Astrocyte (in vitro differentiated cells and primary cell): ENCODE measurements around the gene SERPINE1. TPM values are rescaled to one million over a fixed set of nuclear protein-coding genes. Genes with fewer than 3 reads are reported as not detected.

Experiments used
- DNase-seq: peaks from one replicate; pipeline ENCODE4 v3.0.0-alpha.2; 2010; ENCODE audit warnings: low read depth
- FAIRE-seq: peaks from 2 replicates; lab custom pipeline; 2011; peaks lifted over from hg19 to GRCh38; lab: Jason Lieb, UNC
- H2AFZ ChIP-seq: 2 replicates; pipeline ENCODE4 v1.6.0; 2012; ENCODE audit warnings: low read depth, low read length, inconsistent platforms
- H3K27ac ChIP-seq: 2 replicates; pipeline ENCODE4 v1.5.1; 2011; ENCODE audit warnings: low read depth, low read length, inconsistent platforms
- H3K27me3 ChIP-seq: 2 replicates; pipeline ENCODE4 v1.6.0; 2011; ENCODE audit warnings: low read length, inconsistent platforms; ENCODE audit not compliant: insufficient read depth
- H3K36me3 ChIP-seq: 2 replicates; pipeline ENCODE4 v1.5.1; 2011; ENCODE audit warnings: low read length, inconsistent platforms; ENCODE audit not compliant: insufficient read depth
- H3K4me1 ChIP-seq: 2 replicates; pipeline ENCODE4 v1.5.1; 2011; ENCODE audit warnings: low read length, inconsistent platforms; ENCODE audit not compliant: insufficient read depth
- H3K4me2 ChIP-seq: 2 replicates; pipeline ENCODE4 v1.6.0; 2012; ENCODE audit warnings: low read length, inconsistent platforms
- H3K4me3 ChIP-seq: 2 replicates; pipeline ENCODE4 v1.5.1; 2011; ENCODE audit warnings: low read depth, mild to moderate bottlenecking, low read length, inconsistent platforms; ENCODE audit not compliant: insufficient read depth
- H3K79me2 ChIP-seq: 2 replicates; pipeline ENCODE4 v1.6.0; 2012; ENCODE audit warnings: mild to moderate bottlenecking, low read length, inconsistent platforms; ENCODE audit not compliant: insufficient read depth
- H3K9ac ChIP-seq: 2 replicates; pipeline ENCODE4 v1.6.0; 2012; ENCODE audit warnings: mild to moderate bottlenecking, low read length, inconsistent platforms
- H3K9me3 ChIP-seq: 2 replicates; pipeline ENCODE4 v1.5.1; 2012; ENCODE audit warnings: low read depth, mild to moderate bottlenecking, low read length, inconsistent platforms; ENCODE audit not compliant: insufficient read depth
- H4K20me1 ChIP-seq: 2 replicates; pipeline ENCODE4 v1.6.0; 2012; ENCODE audit warnings: low read length, inconsistent platforms; ENCODE audit not compliant: insufficient read depth
- H3K27ac Mint-ChIP-seq: one replicate; pipeline ENCODE4 v1.8.0; 2021; ENCODE audit warnings: mild to moderate bottlenecking, mixed read lengths; ENCODE audit not compliant: unreplicated experiment
- H3K27me3 Mint-ChIP-seq: one replicate; pipeline ENCODE4 v1.8.0; 2021; ENCODE audit warnings: low read depth, mixed read lengths; ENCODE audit not compliant: unreplicated experiment
- H3K36me3 Mint-ChIP-seq: one replicate; pipeline ENCODE4 v1.8.0; 2021; ENCODE audit warnings: low read depth, mixed read lengths; ENCODE audit not compliant: unreplicated experiment
- H3K4me1 Mint-ChIP-seq: one replicate; pipeline ENCODE4 v1.8.0; 2021; ENCODE audit warnings: low read depth, mixed read lengths; ENCODE audit not compliant: unreplicated experiment
- H3K4me3 Mint-ChIP-seq: one replicate; pipeline ENCODE4 v1.8.0; 2021; ENCODE audit warnings: mild to moderate bottlenecking, moderate library complexity, mixed read lengths; ENCODE audit not compliant: unreplicated experiment
- H3K9me3 Mint-ChIP-seq: one replicate; pipeline ENCODE4 v1.8.0; 2021; ENCODE audit warnings: mild to moderate bottlenecking, mixed read lengths; ENCODE audit not compliant: unreplicated experiment
- EZH2 ChIP-seq: IDR thresholded peaks from 2 replicates; pipeline ENCODE4 v1.6.1; 2012; ENCODE audit warnings: mild to moderate bottlenecking, low read length, inconsistent platforms; ENCODE audit not compliant: insufficient read depth
- total RNA-seq: library from RNA; stranded (reverse); gene quantifications from 2 replicates; pipeline ENCODE4 v1.2.1, GENCODE V29; 2021
- TF ChIP-seq, protein P1 (sequence below): IDR thresholded peaks from 2 replicates; pipeline ENCODE4 v1.5.1; 2011; ENCODE audit warnings: low read depth, mild to moderate bottlenecking, inconsistent platforms, low read length, moderate library complexity; ENCODE audit not compliant: insufficient read depth

The SERPINE1 gene
- total RNA-seq, 1 donor from 2014 or later: 1,496 TPM

DNA sequence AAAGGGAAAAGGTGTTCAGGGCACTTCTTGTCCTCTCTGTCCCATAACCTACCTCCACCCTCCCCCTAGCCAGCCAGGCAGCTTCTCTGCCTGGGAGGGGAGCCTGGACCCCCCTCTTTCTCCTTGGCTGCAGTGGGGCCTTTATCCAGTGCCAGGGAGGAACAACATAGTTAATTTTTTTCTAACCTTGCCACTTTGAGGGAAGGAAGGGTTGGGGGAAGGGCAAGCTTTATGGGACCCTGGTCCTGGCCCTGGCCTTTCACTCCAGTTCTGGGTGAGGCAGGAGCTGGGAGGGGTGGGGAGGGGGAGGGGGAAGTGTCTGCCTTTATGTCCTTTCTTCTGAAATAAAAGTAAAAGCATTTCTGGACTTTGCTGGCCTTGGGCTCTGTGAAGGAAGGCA is 34.0 kb downstream of the SERPINE1 start:
- no peak for FAIRE-seq
- H4K20me1 ChIP-seq: peaks cover 61% of the 10 kb centered on the region
- Mint-ChIP-seq H3K36me3 (peaks cover 8% of the 10 kb centered on the region), H3K27me3 (no peaks in the 10 kb centered on the region), H3K27ac (peak overlapping the region; percentile 47), H3K9me3 (no peaks in the 10 kb centered on the region), H3K4me3 (no peak overlapping the region), H3K4me1 (peaks cover 27% of the 10 kb centered on the region)
- H3K4me1 ChIP-seq: peaks cover 34% of the 10 kb centered on the region
- no peaks in the 10 kb centered on the region for H3K9me3 ChIP-seq
- H3K9ac ChIP-seq: no peak overlapping the region
- H3K36me3 ChIP-seq: peaks cover 11% of the 10 kb centered on the region
- H2AFZ ChIP-seq: no peak overlapping the region
- no peak overlapping the region for H3K4me3 ChIP-seq
- no peak for DNase-seq
- no peak for TF ChIP-seq EZH2
- H3K79me2 ChIP-seq: peaks cover 11% of the 10 kb centered on the region
- no peak overlapping the region for H3K27ac ChIP-seq
- H3K27me3 ChIP-seq: peaks cover 8% of the 10 kb centered on the region
- no peak overlapping the region for H3K4me2 ChIP-seq

DNA sequence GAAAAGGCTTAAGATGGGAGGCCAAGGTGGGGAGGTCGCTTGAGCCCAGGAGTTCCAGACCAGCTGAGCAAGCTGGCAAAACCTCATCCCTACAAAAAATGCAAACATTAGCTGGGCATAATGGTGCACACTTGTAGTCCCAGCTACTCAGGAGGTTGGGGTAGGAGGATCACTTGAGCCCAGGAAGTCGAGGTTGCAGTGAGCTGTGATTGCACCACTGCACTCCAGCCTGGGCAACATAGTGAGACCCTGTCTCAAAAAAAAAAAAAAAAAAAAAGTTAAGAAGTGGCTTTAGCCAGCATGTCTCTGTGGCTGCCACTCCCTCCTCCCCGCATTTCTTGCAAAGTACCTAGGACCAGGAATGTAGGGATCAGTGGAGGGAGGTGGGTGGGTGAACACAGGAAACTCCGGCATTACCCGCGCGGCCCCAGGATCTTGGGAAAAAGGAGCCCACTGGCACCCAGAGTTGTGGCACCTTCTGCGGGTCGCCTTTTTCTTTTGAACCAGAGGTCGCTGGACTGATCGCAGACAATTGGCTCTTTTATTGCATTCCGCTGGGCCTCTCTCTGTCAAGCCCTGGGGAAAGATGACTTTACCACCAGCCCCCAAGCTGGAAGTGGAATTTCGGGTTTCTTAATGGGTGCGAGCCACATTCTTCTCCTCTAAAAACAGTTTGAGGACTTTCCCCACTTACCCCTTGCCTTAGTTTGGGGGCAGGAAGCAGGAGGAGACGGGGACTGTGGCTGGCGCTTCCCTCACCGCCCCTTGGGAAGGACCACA is 35.0 kb downstream of the SERPINE1 start:
- Histone ChIP-seq H3K36me3 (peaks cover 11% of the 10 kb centered on the region), H4K20me1 (peaks cover 53% of the 10 kb centered on the region)
- H3K9me3 Mint-ChIP-seq: no peaks in the 10 kb centered on the region

GRCh38 chr7:101162551-101163278 is 35.8 kb downstream of the SERPINE1 start:
- Mint-ChIP-seq H3K9me3 (no peaks in the 10 kb centered on the region), H3K27ac (peak overlapping the region; percentile 83), H3K36me3 (peaks cover 4% of the 10 kb centered on the region), H3K27me3 (no peaks in the 10 kb centered on the region), H3K4me1 (peaks cover 35% of the 10 kb centered on the region), H3K4me3 (peak overlapping the region; percentile 80)
- DNase-seq (no peak), FAIRE-seq (no peak)
- Histone ChIP-seq H3K36me3 (peaks cover 6% of the 10 kb centered on the region), H4K20me1 (peaks cover 51% of the 10 kb centered on the region), H3K79me2 (no peaks in the 10 kb centered on the region), H3K4me3 (no peak overlapping the region), H3K9ac (no peak overlapping the region), H3K9me3 (no peaks in the 10 kb centered on the region), H3K4me2 (peak overlapping the region; percentile 91), H3K27ac (no peak overlapping the region), H3K27me3 (peaks cover 16% of the 10 kb centered on the region), H2AFZ (no peak overlapping the region), H3K4me1 (peaks cover 47% of the 10 kb centered on the region)
- TF ChIP-seq EZH2: no peak
- TF ChIP-seq, protein P1, sequence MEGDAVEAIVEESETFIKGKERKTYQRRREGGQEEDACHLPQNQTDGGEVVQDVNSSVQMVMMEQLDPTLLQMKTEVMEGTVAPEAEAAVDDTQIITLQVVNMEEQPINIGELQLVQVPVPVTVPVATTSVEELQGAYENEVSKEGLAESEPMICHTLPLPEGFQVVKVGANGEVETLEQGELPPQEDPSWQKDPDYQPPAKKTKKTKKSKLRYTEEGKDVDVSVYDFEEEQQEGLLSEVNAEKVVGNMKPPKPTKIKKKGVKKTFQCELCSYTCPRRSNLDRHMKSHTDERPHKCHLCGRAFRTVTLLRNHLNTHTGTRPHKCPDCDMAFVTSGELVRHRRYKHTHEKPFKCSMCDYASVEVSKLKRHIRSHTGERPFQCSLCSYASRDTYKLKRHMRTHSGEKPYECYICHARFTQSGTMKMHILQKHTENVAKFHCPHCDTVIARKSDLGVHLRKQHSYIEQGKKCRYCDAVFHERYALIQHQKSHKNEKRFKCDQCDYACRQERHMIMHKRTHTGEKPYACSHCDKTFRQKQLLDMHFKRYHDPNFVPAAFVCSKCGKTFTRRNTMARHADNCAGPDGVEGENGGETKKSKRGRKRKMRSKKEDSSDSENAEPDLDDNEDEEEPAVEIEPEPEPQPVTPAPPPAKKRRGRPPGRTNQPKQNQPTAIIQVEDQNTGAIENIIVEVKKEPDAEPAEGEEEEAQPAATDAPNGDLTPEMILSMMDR: no peak

More for the DNA sequence above, 35.0 kb downstream of the SERPINE1 start:
- no peak for FAIRE-seq
- no peak overlapping the region for H3K4me3 ChIP-seq
- no peak for DNase-seq
- no peak overlapping the region for H2AFZ ChIP-seq
- H3K27me3 ChIP-seq: peaks cover 12% of the 10 kb centered on the region
- peaks cover 4% of the 10 kb centered on the region for H3K36me3 Mint-ChIP-seq
- H3K9ac ChIP-seq: no peak overlapping the region
- peak overlapping the region; percentile 80 for H3K4me3 Mint-ChIP-seq
- H3K27ac ChIP-seq: no peak overlapping the region
- H3K4me2 ChIP-seq: no peak overlapping the region
- no peaks in the 10 kb centered on the region for H3K9me3 ChIP-seq
- peaks cover 28% of the 10 kb centered on the region for H3K4me1 Mint-ChIP-seq
- TF ChIP-seq, protein P1: no peak
- no peak for TF ChIP-seq EZH2
- H3K27ac Mint-ChIP-seq: peak overlapping the region; percentile 83
- peaks cover 39% of the 10 kb centered on the region for H3K4me1 ChIP-seq
- peaks cover 5% of the 10 kb centered on the region for H3K79me2 ChIP-seq
- no peaks in the 10 kb centered on the region for H3K27me3 Mint-ChIP-seq
